Neural progenitor cell (in vitro differentiated cells): ENCODE measurements around the gene MAP3K9.

Experiments
- CTCF ChIP-seq: fragments of 200-600 bp; sonication (generic); IDR thresholded peaks from 2 replicates; pipeline ENCODE4 v1.5.1; 2017; ENCODE audit warnings: antibody characterized with exemption, mild to moderate bottlenecking
- EZH2 ChIP-seq: fragments of 200-600 bp; sonication (generic); IDR thresholded peaks from 2 replicates; pipeline ENCODE4 v1.6.1; 2017; ENCODE audit warnings: antibody characterized with exemption, mild to moderate bottlenecking, moderate library complexity
- EZH2phosphoT487 ChIP-seq: fragments of 200-600 bp; sonication (generic); IDR thresholded peaks from 2 replicates; pipeline ENCODE4 v1.6.1; 2017; ENCODE audit warnings: antibody characterized with exemption

DNA sequence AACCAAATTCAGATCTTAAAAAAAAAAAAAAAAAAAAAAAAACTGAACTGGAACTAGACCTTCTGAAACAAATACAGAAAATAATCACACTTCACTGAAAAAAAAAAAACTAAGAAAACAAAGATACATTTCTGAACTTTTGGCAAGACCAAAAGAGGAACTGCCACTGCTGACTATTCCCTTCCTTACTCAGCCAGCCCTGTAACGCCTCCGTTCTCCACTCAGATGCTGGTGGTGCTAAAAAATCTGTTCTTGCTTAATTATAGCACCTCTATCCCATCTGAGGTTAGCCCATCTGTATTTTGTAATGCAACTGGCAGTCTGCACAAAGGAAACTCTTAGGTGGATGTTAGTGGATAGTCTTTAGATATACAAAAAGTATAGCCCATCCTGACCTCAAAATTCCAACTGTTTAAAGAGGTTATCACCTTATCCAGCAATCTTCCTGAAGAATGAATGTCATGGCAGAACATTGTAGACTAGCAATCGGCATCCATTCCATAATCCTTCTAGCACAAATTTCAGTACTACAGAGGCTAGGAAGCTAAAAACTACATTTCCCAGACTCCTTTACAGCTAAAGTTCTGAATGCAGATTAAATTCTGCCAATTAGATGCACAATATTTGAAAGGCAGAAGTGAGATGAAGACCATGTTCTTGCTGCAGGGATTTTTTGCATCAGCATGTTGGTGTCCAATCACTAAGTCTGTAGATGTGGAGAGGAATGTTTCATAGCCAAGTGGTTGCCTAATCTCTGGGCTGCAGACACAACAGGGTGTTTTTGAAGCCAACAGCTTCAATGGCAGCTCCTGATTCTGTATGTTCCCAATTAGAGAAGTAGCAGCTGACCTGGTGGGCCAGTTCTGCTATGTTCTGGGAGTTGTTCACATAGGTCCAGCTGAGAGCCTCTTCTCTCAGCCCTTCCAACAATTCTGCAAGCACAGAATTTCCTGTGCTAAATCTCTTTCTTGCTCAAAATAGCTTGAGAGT is 5.7 kb downstream of the MAP3K9 start:
- TF ChIP-seq CTCF, result no peak
- TF ChIP-seq EZH2, result no peak
- no peak for TF ChIP-seq EZH2phosphoT487
